OCI-LY3 (cell line): ENCODE measurements around the gene CALML6.

Source experiments
- CTCF ChIP-seq: fragments of 200-600, 300-600 bp; sonication (generic); IDR thresholded peaks from 2 replicates; pipeline ENCODE4 v1.5.1; 2014; ENCODE audit warnings: antibody characterized with exemption, low read length, low read depth
- EZH2phosphoT487 ChIP-seq: fragments of 200-600 bp; shearing (Covaris generic); IDR thresholded peaks from 2 replicates; pipeline ENCODE4 v1.6.1; 2018; ENCODE audit warnings: antibody characterized with exemption, mixed run types, low read depth

GRCh38 chr1:1959840-1960479 lies 44.9 kb downstream of the CALML6 start:
- TF ChIP-seq CTCF: peak; percentile 82
- no peak for TF ChIP-seq EZH2phosphoT487
